ENCODE data around the gene OR2F1.

The OR2F1 gene, protein sequence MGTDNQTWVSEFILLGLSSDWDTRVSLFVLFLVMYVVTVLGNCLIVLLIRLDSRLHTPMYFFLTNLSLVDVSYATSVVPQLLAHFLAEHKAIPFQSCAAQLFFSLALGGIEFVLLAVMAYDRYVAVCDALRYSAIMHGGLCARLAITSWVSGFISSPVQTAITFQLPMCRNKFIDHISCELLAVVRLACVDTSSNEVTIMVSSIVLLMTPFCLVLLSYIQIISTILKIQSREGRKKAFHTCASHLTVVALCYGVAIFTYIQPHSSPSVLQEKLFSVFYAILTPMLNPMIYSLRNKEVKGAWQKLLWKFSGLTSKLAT

DNA sequence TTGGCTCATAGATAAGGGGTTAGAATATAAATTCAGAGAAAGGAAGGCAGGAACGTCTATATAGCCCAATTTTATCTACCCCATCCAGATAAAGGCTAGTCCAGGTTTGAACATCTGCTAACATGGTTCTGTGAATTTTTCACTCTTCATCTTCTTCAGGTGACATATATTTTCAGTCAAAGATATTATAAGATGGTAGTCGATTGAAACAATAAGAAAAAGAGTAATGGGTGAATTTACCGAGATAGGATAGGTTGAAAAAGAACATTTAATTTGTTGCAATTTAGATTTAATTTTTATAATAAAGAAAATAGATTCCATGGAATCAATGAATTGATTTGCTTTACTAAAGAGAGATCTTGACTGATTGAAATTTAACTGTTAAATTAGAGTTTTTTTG, at the start of gene OR2F1:
TSS of gene OR2F1 (plus strand) at position 301 of the 400 bp plus-strand sequence. CDS start 5,127 bp downstream, outside the sequence.
- no peak for DNase-seq

DNA sequence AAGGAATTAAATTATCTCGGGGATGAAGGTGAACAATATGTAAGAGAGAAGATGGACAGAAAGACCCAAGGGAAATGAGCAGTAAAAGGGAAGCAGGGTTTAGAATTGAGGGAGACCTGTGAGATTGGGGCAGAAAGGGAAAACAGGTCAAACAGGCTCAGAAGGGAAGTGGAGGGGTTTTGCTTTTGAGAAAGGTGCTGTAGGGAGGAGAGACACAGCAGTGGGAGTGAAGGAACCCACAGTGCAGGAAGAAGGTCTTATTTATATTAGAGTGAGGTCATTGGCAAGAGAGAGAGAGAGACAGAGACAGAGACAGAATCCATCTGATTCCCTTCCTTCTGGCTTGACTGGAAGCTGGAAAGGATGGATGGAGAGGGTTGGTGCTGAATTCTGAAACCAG, 49.1 kb upstream of the OR2F1 start:
- DNase-seq, result no peak

DNA sequence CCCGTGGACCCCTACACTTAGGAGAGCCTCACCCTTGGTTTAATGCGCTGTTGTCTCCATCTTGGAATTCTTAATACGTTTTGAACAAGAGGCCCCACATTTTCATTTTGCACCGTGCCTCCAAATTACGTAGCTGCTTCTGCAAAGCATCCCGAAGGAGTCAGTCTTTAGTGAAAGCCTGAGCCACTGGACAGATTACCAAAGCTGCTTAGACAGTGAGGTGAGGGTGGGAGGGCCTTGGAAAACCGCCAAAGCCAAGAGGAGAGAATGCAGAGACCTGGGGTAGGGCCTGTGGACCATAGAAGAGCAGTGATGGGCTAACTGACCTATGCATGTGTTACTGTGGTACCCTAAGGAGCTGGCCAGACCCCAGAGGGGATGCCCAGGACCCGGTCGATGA, 48.5 kb upstream of the OR2F1 start:
- DNase-seq, result no peak

- DNase-seq, result no peak
Observed at GRCh38 chr7:143906895-143907294, 47.7 kb upstream of the OR2F1 start.

DNA sequence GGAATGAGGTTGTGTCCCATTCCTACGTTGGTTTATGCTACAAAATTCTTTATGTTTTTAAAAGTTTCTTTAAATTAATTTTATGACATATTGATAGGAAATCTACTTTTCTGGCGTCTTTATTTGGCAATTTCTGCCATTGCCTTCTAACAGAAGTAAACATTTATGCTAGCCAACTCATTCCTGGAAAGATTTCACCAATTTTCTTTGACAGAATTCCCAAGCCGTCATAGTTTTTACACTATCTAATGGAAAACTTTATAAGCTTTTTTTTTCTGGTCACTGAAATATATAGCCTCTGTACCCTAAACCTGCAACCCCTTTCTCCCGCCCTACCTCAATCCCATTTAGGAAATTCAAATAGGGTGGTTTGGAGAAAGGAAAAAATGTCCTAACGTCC, 46.5 kb upstream of the OR2F1 start:
- DNase-seq, result no peak

GRCh38 chr7:143909863-143910262, 44.8 kb upstream of the OR2F1 start:
- no peak for DNase-seq

GRCh38 chr7:143910473-143911248, 44.0 kb upstream of the OR2F1 start:
- no peak for DNase-seq

DNA sequence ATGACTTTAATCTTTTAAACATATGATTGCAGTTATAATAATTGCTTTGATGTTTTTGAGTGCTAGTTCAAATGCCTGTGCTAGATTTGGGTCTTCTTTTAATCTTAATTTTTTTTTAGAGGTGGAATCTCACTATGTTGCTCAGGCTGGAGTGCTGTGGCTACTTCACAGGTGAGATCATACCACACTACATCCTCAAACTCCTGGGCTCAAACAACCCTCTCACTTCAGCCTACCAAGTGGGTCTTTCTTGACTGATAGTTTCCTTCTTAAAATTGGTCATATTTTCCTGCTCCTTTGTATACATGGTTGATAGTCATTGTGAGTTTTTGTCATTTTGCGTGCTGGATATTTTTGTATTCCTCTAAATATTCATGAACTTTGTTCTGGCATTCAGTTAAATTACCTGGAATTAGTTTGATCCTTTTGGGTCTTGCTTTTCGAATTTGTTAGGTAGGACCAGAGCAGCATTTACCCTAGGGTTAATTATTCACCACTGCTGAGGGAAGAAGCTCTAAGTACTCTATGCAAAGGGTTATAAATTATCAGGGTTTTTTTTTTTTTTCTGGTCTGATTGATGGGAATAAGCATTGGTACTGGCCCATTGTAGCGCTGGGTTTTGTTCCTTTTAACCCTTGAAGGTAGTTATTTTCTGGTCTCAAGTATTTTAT, 40.6 kb upstream of the OR2F1 start:
- no peak for DNase-seq

- no peak for DNase-seq
Observed at GRCh38 chr7:143914938-143915652, 39.5 kb upstream of the OR2F1 start.

- no peak for DNase-seq
Observed at GRCh38 chr7:143924851-143925250, 29.8 kb upstream of the OR2F1 start.

GRCh38 chr7:143929224-143929920, 25.3 kb upstream of the OR2F1 start:
- DNase-seq, result no peak

DNA sequence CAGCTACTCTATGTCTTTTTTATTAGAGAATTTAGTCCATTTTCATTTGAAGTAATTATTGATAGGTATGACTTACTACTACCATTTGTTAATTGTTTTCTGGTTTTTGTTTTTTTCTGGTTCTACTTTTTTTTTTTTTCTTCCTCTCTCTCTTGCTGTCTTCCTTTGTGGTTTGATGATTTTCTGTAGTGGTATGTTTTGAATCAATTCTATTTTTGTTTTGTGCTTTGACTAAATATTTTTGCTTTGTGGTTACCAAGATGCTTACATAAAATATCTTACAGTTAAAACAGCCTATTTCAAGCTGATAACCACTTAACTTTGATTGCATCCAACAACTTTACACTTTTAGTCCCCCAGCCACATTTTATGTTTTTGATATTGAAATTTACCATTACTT, 22.9 kb upstream of the OR2F1 start:
- no peak for DNase-seq

GRCh38 chr7:143934526-143935325, 19.9 kb upstream of the OR2F1 start, which contains the start of gene OR2F2:
TSS of gene OR2F2 (plus strand) at chr7:143935233. CDS start at chr7:143935233, 0 bp downstream.
- no peak for DNase-seq

GRCh38 chr7:143936087-143937009, 18.3 kb upstream of the OR2F1 start:
- peak in 11 of 56 donors; percentile 3 to 56 (median 17) for DNase-seq

DNA sequence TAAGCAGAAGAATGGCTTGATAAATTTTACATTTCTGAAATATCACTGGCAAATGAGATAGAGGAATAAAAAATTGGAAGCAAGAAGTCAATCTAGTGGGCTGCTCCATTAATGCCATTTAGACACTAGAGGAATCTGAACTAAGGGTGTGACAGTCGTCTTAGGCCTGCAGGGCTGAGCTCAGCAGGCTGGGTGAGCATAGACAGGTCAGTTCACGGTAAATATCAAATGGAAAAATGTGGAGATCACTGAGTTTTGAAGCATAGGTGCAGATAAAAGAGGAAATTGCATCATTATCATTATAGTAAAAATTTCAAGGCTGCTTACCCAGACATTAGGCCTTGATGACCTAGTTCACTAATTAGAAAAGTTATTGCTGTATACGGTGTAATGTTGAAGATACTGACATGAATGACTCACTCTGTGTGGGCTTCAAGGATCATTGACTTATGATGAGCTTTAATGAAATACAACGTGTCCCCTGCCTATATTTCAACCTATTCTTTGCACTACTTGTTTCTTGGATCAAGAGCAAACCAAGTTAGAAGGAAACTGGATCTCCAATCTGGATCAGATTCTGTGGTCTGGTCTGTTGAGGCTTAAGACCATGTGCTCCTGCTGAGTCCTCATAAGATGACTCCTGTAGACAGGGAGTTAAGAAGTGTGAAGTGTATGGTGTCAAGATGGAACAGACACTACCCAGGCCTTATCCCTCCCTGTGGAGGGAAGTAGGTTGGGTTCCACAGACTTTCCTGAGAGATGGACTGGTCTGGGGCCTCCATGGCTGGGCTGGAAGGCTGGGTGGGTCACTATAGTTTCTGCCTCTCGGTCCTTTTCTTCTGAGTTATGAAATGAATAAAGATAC, 16.0 kb upstream of the OR2F1 start:
- DNase-seq, result no peak

DNA sequence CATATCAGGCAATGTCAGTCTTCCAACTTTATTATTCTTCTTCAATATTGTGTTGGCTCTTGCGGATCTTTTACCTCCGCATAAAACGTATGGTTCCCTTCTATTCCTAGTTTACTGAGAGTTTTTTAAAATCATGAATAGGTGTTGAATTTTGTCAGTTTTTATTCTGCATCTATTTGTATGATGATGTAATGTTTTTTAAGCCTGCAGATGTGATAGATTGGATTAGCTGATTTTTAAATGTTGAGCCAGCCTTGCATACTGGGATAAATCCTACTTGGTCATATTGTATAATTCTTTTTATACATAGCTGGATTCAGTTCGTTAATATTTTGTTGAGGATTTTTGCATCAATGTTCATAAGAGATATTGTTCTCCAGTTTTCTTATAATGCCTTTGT, 9.2 kb upstream of the OR2F1 start:
- DNase-seq, result no peak

DNA sequence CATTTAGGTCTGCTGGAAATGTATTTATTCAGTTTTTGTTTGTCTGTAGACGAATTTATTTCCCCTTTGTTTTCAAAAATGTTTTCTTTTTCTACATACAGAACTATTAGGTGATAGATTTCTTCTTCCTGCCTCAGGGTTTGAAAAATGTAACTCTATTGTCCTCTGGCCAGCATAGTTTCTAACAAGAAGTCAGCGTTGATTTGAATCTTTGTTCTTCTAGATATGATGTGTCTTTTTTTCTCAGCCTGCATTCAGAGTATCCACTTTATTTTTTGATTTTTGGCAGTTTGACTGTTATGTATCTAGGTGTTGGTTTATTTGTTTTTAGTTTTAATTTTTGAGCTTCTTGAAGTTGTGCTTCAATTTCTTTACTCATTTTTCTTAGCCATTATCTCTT, 7.5 kb upstream of the OR2F1 start:
- DNase-seq, result no peak

GRCh38 chr7:143948733-143949132, 5.9 kb upstream of the OR2F1 start:
- no peak for DNase-seq

Measured in amygdala (tissue), 56 donors.